Progenitor cell of endocrine pancreas (in vitro differentiated cells): ENCODE results near the gene ESYT2. TPM values are rescaled to one million over a fixed set of nuclear protein-coding genes. Genes with fewer than 3 reads are reported as not detected.

Experiments used
- DNase-seq: peaks from one replicate; pipeline ENCODE4 v3.0.0; 2021; ENCODE audit warnings: low spot score; ENCODE audit not compliant: unreplicated experiment
- H3K27ac Mint-ChIP-seq: 2 replicates; pipeline ENCODE4 v1.8.0; 2021; ENCODE audit warnings: mild to moderate bottlenecking, moderate library complexity, mixed read lengths
- H3K27me3 Mint-ChIP-seq: 2 replicates; pipeline ENCODE4 v1.8.0; 2021; ENCODE audit warnings: mixed read lengths
- H3K36me3 Mint-ChIP-seq: 2 replicates; pipeline ENCODE4 v1.8.0; 2022; ENCODE audit warnings: mixed read lengths; ENCODE audit not compliant: insufficient read depth
- H3K4me1 Mint-ChIP-seq: 2 replicates; pipeline ENCODE4 v1.8.0; 2021; ENCODE audit warnings: low read depth, mixed read lengths
- H3K4me3 Mint-ChIP-seq: 2 replicates; pipeline ENCODE4 v1.8.0; 2021; ENCODE audit warnings: low read depth, mild to moderate bottlenecking, moderate library complexity, mixed read lengths
- H3K9me3 Mint-ChIP-seq: 2 replicates; pipeline ENCODE4 v1.8.0; 2021; ENCODE audit warnings: low read depth, mixed read lengths
- total RNA-seq: library from RNA; stranded (reverse); gene quantifications from 2 replicates; pipeline ENCODE4 v1.2.1, GENCODE V29; 2021
- TF ChIP-seq, protein P1 (sequence below): fragments of 200-600 bp; sonication (generic); IDR thresholded peaks from one replicate; pipeline ENCODE4 v1.5.0; 2021; ENCODE audit warnings: antibody characterized with exemption, mild to moderate bottlenecking; ENCODE audit not compliant: unreplicated experiment

ESYT2 gene
- total RNA-seq, 1 donor from 2014 or later, result 29.4 TPM

DNA sequence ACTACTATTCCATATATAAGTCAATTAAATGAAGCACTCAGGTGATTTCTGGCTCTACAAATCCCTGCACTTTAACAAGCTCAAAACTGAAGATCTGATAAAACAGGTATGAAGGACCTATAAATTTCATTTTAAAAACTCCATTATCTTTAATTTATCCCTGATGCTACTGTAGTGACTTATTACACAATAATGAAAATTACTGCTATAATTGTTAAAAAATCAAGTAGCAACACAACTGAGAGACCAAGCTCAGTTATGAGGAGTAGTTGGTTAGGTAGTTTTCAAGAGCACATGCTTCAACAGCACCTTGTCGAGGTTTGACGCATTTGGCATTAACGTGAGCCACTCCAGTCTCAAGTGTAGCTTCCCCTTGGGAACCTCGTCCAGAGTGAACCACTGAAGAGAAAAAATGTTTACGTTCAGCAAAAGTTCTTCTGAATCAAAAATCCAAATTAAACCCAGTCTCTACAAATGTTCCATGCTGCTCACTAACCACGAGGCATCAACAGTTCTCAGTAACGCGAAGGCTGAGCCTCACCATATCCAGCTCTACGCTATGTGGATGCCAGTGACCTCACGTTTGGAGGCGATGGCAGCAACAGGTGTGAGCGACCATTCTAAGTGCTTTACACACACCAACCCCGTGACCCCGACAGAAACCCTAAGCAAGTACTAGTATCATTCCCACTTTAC is 69.4 kb downstream of the ESYT2 start:
- no peak for DNase-seq
- H3K36me3 Mint-ChIP-seq, result peaks cover 38% of the 10 kb centered on the region
- no peak overlapping the region for H3K4me3 Mint-ChIP-seq
- no peaks in the 10 kb centered on the region for H3K9me3 Mint-ChIP-seq
- TF ChIP-seq, protein P1, sequence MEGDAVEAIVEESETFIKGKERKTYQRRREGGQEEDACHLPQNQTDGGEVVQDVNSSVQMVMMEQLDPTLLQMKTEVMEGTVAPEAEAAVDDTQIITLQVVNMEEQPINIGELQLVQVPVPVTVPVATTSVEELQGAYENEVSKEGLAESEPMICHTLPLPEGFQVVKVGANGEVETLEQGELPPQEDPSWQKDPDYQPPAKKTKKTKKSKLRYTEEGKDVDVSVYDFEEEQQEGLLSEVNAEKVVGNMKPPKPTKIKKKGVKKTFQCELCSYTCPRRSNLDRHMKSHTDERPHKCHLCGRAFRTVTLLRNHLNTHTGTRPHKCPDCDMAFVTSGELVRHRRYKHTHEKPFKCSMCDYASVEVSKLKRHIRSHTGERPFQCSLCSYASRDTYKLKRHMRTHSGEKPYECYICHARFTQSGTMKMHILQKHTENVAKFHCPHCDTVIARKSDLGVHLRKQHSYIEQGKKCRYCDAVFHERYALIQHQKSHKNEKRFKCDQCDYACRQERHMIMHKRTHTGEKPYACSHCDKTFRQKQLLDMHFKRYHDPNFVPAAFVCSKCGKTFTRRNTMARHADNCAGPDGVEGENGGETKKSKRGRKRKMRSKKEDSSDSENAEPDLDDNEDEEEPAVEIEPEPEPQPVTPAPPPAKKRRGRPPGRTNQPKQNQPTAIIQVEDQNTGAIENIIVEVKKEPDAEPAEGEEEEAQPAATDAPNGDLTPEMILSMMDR, result no peak
- H3K27ac Mint-ChIP-seq, result no peak overlapping the region
- H3K27me3 Mint-ChIP-seq, result no peaks in the 10 kb centered on the region
- no peaks in the 10 kb centered on the region for H3K4me1 Mint-ChIP-seq

DNA sequence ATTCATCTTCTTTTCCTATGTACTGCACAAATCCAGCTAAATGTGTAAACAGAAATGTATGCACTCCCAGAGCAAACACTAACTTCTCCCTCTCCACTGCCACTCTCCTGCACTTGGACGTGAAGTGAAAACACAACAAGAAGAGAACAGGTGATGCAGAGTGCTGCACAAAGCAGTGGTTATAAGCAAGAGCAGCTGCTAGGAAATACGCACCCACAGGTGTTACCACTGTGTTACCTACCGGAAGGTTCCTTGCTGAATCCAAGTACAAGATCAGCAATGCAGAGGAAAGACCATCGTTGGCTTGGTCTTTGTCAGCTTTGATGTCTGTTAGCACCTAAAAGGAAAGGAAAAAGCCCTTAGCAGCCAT is 70.1 kb downstream of the ESYT2 start:
- Mint-ChIP-seq H3K36me3 (peaks cover 35% of the 10 kb centered on the region), H3K27ac (peak overlapping the region; percentile 52), H3K27me3 (no peaks in the 10 kb centered on the region), H3K4me3 (no peak overlapping the region), H3K9me3 (no peaks in the 10 kb centered on the region), H3K4me1 (no peaks in the 10 kb centered on the region)
- DNase-seq, result no peak
- TF ChIP-seq, protein P1, result no peak

DNA sequence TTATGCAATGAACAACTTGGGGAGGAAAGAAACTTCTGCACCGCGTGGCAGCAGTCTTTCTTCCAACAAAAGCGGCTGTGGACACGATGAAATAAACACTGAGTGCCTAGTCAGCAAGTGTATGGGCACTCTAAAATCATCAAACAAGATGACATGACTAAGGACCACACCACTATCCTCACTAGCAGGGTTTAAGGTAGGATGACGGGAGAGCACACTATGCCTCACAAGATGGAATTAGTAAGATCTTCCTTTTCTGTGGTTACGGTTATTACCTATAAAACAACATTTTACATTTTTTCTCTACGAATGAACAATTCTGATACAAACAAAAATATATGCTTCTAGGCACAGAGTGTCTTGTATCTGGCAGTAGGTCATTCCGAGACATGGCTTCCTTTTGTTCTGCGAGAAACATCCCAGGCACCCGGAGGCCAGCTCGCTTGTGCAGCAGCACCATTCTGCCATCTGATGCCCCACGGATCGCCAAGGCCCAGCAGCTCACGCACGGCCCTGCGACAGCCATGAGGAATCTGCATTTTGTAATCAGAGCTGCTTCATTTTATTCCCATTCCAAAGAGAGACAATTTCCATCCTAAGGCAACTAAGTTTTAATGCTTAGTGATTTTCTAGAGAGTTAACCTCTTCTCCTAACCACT is 70.6 kb downstream of the ESYT2 start:
- no peak for DNase-seq
- TF ChIP-seq, protein P1, result no peak
- Mint-ChIP-seq H3K27me3 (no peaks in the 10 kb centered on the region), H3K36me3 (peaks cover 33% of the 10 kb centered on the region), H3K27ac (peak overlapping the region; percentile 52), H3K9me3 (no peaks in the 10 kb centered on the region), H3K4me1 (no peaks in the 10 kb centered on the region), H3K4me3 (no peak overlapping the region)

DNA sequence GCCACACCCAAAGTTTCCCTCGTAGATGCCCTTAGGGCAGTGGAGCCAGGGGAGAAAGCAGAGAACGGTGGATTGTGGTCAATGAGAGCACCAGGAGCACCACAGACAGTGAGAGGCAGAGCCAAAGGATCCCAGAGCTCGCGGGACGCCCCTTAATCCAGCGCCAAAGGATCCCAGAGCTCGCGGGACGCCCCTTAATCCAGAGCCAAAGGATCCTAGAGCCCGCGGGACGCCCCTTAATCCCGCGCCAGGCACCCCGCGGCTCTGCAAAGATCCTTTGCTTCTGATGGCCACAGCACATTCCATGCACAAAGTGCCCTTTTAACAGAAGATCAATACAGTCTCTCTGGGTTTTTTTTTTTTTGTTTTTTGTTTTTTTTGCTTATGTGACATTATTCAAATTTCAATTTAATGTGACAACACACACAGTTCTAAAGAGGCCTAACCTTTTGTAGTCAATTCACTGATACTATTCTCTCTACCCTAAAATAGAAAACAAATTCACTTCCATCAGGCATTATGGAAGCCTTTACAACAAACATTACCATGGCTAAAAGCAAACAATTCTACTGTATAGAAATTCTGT is 71.8 kb downstream of the ESYT2 start:
- no peak for DNase-seq
- Mint-ChIP-seq H3K4me3 (no peak overlapping the region), H3K9me3 (no peaks in the 10 kb centered on the region), H3K27me3 (no peaks in the 10 kb centered on the region), H3K27ac (no peak overlapping the region), H3K4me1 (no peaks in the 10 kb centered on the region), H3K36me3 (peaks cover 33% of the 10 kb centered on the region)
- TF ChIP-seq, protein P1, result no peak

DNA sequence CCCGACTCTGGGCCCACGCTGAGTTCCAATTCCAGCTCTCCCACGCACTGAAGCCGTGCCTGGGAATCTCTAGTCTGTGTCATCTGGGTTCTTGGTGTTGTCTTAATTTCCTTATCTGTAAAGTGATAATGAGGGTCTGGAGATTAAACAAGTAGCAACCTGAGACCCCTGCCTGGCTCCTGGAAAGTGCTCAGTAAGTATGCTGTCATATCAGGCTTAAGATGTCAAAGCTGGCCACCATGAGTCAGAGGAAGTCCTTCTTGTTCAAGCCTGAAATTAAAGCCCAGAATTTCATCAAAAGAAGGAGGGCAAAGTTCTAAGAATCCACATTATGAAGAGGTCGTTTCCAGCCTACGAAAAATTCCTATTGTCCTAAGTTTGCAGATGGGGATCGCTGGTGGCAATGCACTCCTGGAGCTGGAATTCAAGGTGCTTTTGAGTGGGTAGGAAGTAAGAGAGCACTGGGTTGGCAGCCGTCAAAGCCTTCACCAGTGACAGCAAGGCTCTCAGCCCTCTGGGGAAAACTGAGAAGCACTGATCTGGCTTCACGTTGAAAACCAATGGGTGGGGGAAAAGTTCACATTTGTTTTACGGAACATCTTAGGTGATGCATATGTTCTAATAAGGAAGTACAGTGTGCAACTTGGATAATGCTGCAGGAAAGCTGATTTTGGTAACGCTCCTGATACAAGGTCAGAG is 74.4 kb downstream of the ESYT2 start:
- Mint-ChIP-seq H3K27ac (no peak overlapping the region), H3K9me3 (no peaks in the 10 kb centered on the region), H3K27me3 (no peaks in the 10 kb centered on the region), H3K36me3 (peaks cover 24% of the 10 kb centered on the region), H3K4me3 (no peak overlapping the region), H3K4me1 (no peaks in the 10 kb centered on the region)
- TF ChIP-seq, protein P1, result no peak
- DNase-seq, result no peak
